Gastroesophageal sphincter (tissue), 4 donors: ENCODE data around the gene RBM15B. TPM values are rescaled to one million over a fixed set of nuclear protein-coding genes. Genes with fewer than 3 reads are reported as not detected.
"Not testable (repeated sequence)": the region's sequence is repeated elsewhere in the genome, so short reads cannot be mapped to it uniquely, and the experiment has no call there.

ENCODE experiments used
- ATAC-seq: fragments of 150-250 bp; one replicate; pipeline ENCODE4 v1.9.1; 2016; ENCODE audit warnings: mild to moderate bottlenecking, moderate library complexity
- H3K27ac ChIP-seq, 4 donors: fragments of 200-600 bp; sonication (generic) in 3 of 4; 1 replicate in 3 of 4; 2 replicates in 1 of 4; pipeline ENCODE4 v1.5.1; 2016 to 2019
- H3K27me3 ChIP-seq: fragments of 200-600 bp; sonication (generic); one replicate; pipeline ENCODE4 v1.5.1; 2019
- H3K36me3 ChIP-seq, 2 donors: fragments of 200-600 bp; sonication (generic); one replicate each; pipeline ENCODE4 v1.5.1; 2019; ENCODE audit warnings: control low read depth in 1 of 2
- H3K4me1 ChIP-seq, 3 donors: fragments of 200-600 bp; sonication (generic); 1 replicate in 2 of 3; 2 replicates in 1 of 3; pipeline ENCODE4 v1.5.1; 2016 to 2019; ENCODE audit warnings: control low read depth in 2 of 3
- H3K4me3 ChIP-seq, 2 donors: fragments of 200-600 bp; sonication (generic); one replicate each; pipeline ENCODE4 v1.5.1; 2019; ENCODE audit warnings: mild to moderate bottlenecking in 1 of 2, moderate library complexity in 1 of 2
- H3K9me3 ChIP-seq, 3 donors: fragments of 200-600 bp; sonication (generic); one replicate each; pipeline ENCODE4 v1.5.1; 2017 to 2019; ENCODE audit warnings: control low read depth in 2 of 3
- EP300 ChIP-seq: sonication (generic); formaldehyde crosslinking; IDR thresholded peaks from one replicate; pipeline ENCODE4 v1.6.1; 2017; ENCODE audit warnings: antibody characterized with exemption, mild to moderate bottlenecking
- POLR2A ChIP-seq, 2 donors: fragments of 450-650 bp; IDR thresholded peaks; one replicate each; pipeline ENCODE4 v1.6.1; 2017; ENCODE audit warnings: antibody characterized with exemption in 2 of 2, mild to moderate bottlenecking in 2 of 2, moderate library complexity in 1 of 2
- POLR2AphosphoS5 ChIP-seq: sonication (generic); formaldehyde crosslinking; IDR thresholded peaks from one replicate; pipeline ENCODE4 v1.6.1; 2017; ENCODE audit warnings: antibody characterized with exemption
- WGBS, 2 donors: methylation state at CpG; one replicate each; pipeline ENCODE4 v1.1.5; 2018; ENCODE audit warnings: low coverage in 1 of 2; 5-methylcytosine and 5-hydroxymethylcytosine counted together
- total RNA-seq, 4 donors: library from RNA; depleted of rRNA; stranded (reverse); fragments of >200 nt; gene quantifications; one replicate each; pipeline ENCODE4 v1.1.0, GENCODE V29; 2016
- TF ChIP-seq, protein P1 (sequence below), 4 experiments: fragments of 200-600 bp in 2 of 4; fragments of 450-650 bp in 2 of 4; sonication (generic) in 1 of 4; IDR thresholded peaks; one replicate each; pipeline ENCODE4 v1.5.1; 2017 to 2019; ENCODE audit warnings: antibody characterized with exemption in 4 of 4, mild to moderate bottlenecking in 2 of 4, moderate library complexity in 2 of 4

The RBM15B gene
- total RNA-seq, 4 donors from 2014 or later, result 28.5 to 51.1 (median 32.7) TPM

DNA sequence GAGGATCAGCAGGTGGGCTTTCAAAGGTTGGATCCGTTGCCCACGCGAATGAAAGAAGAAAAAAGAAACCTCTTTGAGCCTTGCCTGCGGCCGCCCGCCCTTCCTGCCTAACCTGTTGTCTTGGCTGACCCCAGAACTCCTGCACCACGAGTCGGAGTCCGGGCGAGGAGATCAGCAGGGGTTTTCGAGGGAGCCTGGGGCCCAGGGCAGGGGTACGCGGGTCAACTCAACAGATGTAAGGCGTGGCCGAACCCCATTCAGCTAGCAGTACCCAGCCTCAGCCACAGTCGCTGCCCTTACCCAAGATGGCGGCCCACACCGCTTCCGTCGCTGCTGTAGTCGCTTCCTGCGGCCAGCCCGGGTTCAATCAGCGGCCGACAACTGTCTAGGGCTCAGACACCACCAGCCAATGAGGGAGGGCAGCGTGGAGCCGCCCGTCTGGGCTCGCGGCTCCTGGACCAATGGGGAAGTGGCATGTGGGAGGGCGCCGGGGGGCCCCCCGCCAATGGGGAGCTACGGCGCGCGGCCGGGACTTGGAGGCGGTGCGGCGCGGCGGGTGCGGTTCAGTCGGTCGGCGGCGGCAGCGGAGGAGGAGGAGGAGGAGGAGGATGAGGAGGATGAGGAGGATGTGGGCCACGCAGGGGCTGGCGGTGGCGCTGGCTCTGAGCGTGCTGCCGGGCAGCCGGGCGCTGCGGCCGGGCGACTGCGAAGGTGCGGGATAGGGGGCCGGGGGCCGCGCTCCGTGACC lies 6.2 kb upstream of the RBM15B start, which contains the start of gene MANF:
Gene MANF, plus strand, starts transcription at position 566 of the 748 bp plus-strand sequence. Its CDS starts 52 bp downstream, at position 618.
- ATAC-seq, result peak; percentile 100
- Histone ChIP-seq H3K27ac (peak within 1 kb of the TSS; percentile 82 to 95 (median 92)), H3K9me3 (no peaks in the 10 kb centered on the region), H3K4me3 (peak within 1 kb of the TSS; percentile 59 to 82), H3K36me3 (peaks cover 0 to 40% of the 10 kb centered on the region in 2 donors), H3K27me3 (no peaks in the 10 kb centered on the region), H3K4me1 (peaks cover 0 to 51% (median 18%) of the 10 kb centered on the region in 3 donors)
- WGBS, 2 donors, result 0% methylated on average over 3 of the region's 65 CpGs; no CpG with 5 or more reads in 1 of the 2 donors
- TF ChIP-seq POLR2A (IDR thresholded peaks at IDR 0.05), result peak; percentile 89 to 94
- no peak for TF ChIP-seq EP300
- TF ChIP-seq POLR2AphosphoS5, result peak; percentile 86
- TF ChIP-seq, protein P1, sequence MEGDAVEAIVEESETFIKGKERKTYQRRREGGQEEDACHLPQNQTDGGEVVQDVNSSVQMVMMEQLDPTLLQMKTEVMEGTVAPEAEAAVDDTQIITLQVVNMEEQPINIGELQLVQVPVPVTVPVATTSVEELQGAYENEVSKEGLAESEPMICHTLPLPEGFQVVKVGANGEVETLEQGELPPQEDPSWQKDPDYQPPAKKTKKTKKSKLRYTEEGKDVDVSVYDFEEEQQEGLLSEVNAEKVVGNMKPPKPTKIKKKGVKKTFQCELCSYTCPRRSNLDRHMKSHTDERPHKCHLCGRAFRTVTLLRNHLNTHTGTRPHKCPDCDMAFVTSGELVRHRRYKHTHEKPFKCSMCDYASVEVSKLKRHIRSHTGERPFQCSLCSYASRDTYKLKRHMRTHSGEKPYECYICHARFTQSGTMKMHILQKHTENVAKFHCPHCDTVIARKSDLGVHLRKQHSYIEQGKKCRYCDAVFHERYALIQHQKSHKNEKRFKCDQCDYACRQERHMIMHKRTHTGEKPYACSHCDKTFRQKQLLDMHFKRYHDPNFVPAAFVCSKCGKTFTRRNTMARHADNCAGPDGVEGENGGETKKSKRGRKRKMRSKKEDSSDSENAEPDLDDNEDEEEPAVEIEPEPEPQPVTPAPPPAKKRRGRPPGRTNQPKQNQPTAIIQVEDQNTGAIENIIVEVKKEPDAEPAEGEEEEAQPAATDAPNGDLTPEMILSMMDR (IDR thresholded peaks at IDR 0.05), result peak in 3 of 4 experiments; percentile 29 to 55 (median 44)

DNA sequence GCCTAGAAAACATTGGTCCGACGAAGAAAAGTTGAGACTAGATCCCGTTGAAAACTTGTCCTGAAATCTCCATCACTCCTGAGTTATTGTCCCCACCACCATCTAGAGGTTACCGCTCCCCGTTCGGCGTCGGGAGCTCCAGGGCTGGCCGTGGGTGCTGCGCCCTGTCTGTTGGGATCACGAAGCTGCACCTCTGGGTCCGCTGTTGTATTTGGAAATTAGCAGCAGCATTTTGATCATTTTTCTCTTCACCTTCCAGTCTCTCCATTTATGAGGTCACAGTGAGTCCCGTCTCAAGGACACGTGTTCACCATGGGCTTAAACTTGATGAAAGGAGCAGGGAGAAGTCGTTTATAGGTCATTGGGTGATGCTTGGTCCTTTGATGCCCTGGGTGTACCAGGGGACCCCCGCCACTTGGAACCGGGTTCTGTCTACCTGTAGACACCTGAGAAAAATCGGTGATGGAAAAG lies 5.4 kb upstream of the RBM15B start:
- Histone ChIP-seq H3K36me3 (peaks cover 0 to 36% of the 10 kb centered on the region in 2 donors), H3K9me3 (no peaks in the 10 kb centered on the region), H3K4me1 (peaks cover 0 to 59% (median 24%) of the 10 kb centered on the region in 3 donors), H3K4me3 (peak overlapping the region; percentile 59 to 82), H3K27me3 (no peaks in the 10 kb centered on the region), H3K27ac (peak overlapping the region; percentile 82 to 95 (median 92))
- ATAC-seq, result no peak
- TF ChIP-seq POLR2A (IDR thresholded peaks at IDR 0.05), result no peak
- no peak for TF ChIP-seq EP300
- TF ChIP-seq, protein P1 (IDR thresholded peaks at IDR 0.05), result no peak
- TF ChIP-seq POLR2AphosphoS5, result no peak
- 1% methylated on average over 12 of the region's 18 CpGs; no CpG with 5 or more reads in 1 of the 2 donors for WGBS, 2 donors

DNA sequence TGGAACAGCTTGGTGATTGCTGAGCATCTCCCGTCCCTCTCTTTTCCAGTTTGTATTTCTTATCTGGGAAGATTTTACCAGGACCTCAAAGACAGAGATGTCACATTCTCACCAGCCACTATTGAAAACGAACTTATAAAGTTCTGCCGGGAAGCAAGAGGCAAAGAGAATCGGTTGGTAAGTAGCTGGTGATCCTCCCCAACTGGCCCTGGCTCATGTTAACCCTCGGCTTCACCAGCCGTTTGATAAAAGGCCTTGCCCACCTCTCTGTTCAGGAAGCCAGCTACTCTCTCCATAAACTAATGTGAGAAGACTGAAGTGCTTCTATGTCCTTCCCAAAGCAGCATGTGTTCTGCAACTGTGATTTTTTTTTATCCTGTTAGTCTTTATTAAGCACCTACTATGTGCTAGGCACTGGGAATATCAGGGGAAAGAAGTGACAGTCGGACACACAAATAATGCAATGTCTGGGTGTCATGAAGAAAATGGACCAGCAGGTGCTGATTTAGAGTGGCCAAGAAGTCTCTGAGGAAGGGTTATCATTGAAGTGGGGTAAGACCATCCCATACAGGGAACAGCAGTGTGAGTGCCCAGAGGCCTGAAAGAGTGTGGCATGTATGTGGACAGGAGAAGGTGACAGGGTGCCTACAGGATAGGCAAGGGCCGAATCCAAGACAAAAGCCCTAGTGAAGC lies 4.8 kb upstream of the RBM15B start:
- peaks cover 0 to 62% (median 26%) of the 10 kb centered on the region in 3 donors for H3K4me1 ChIP-seq
- H3K27ac ChIP-seq, result peak overlapping the region; percentile 82 to 95 (median 92)
- no peaks in the 10 kb centered on the region for H3K9me3 ChIP-seq
- peak overlapping the region in 1 of 2 donors; percentile 82 for H3K4me3 ChIP-seq
- ATAC-seq, result no peak
- peaks cover 0 to 32% of the 10 kb centered on the region in 2 donors for H3K36me3 ChIP-seq
- 28 to 36% methylated on average over 7 to 8 of the region's 8 CpGs for WGBS, 2 donors
- TF ChIP-seq, protein P1 (IDR thresholded peaks at IDR 0.05), result peak in 1 of 4 experiments; percentile 2
- no peak for TF ChIP-seq POLR2AphosphoS5
- no peaks in the 10 kb centered on the region for H3K27me3 ChIP-seq

GRCh38 chr3:51386852-51387229 lies 4.2 kb upstream of the RBM15B start:
- WGBS, 2 donors, result 90% methylated on average over 2 of the region's 5 CpGs; no CpG with 5 or more reads in 1 of the 2 donors
- Histone ChIP-seq H3K9me3 (no peaks in the 10 kb centered on the region), H3K4me1 (peaks cover 0 to 63% (median 26%) of the 10 kb centered on the region in 3 donors), H3K4me3 (no peak overlapping the region), H3K27ac (peak overlapping the region in 2 of 4 donors; percentile 93 to 95), H3K36me3 (peaks cover 0 to 30% of the 10 kb centered on the region in 2 donors), H3K27me3 (no peaks in the 10 kb centered on the region)
- TF ChIP-seq EP300 (no peak), POLR2AphosphoS5 (no peak)
- TF ChIP-seq, protein P1 (IDR thresholded peaks at IDR 0.05), result no peak
- ATAC-seq, result no peak

- H3K4me3 ChIP-seq, H3K27me3 ChIP-seq, ATAC-seq, H3K9me3 ChIP-seq: not testable (repeated sequence)
- H3K4me1 ChIP-seq, result peaks cover 0 to 68% (median 27%) of the 10 kb centered on the region in 3 donors
- 54% methylated on average over 3 of the region's 6 CpGs; no CpG with 5 or more reads in 1 of the 2 donors for WGBS, 2 donors
- H3K36me3 ChIP-seq, result peaks cover 0 to 33% of the 10 kb centered on the region in 2 donors
- H3K27ac ChIP-seq, result peak overlapping the region in 2 of 4 donors; percentile 93 to 95
Measured at GRCh38 chr3:51387281-51387680, 3.8 kb upstream of the RBM15B start.
